Kidney (tissue), 14 donors: Measurements from ENCODE around the gene VAV2. TPM values are rescaled to one million over a fixed set of nuclear protein-coding genes. Genes with fewer than 3 reads are reported as not detected.

Source experiments
- DNase-seq, 5 donors: peaks; one replicate each; pipeline ENCODE4 v3.0.0-alpha.2; 2013 to 2020
- FAIRE-seq: peaks from 2 replicates; lab custom pipeline; 2012; peaks lifted over from hg19 to GRCh38; lab: Jason Lieb, UNC
- H3K27ac ChIP-seq, 2 donors: one replicate each; pipeline ENCODE4 v1.7.0; 2013; ENCODE audit warnings: low read depth in 2 of 2, low read length in 2 of 2, inconsistent platforms in 1 of 2
- H3K27me3 ChIP-seq: one replicate; pipeline ENCODE4 v1.7.1; 2013; ENCODE audit warnings: low read length, inconsistent platforms; ENCODE audit not compliant: control insufficient read depth, insufficient read depth
- H3K36me3 ChIP-seq, 3 donors: one replicate each; pipeline versions ENCODE4 v1.7.0 to v1.7.1; 2013; ENCODE audit warnings: low read length in 3 of 3, control low read depth in 1 of 3, inconsistent platforms in 1 of 3; ENCODE audit not compliant: insufficient read depth in 3 of 3, control insufficient read depth in 2 of 3
- H3K4me1 ChIP-seq, 3 donors: one replicate each; pipeline versions ENCODE4 v1.7.0 to v1.7.1; 2013; ENCODE audit warnings: low read length in 3 of 3, inconsistent platforms in 1 of 3, low read depth in 1 of 3; ENCODE audit not compliant: control insufficient read depth in 2 of 3, insufficient read depth in 2 of 3
- H3K4me3 ChIP-seq, 3 donors: one replicate each; pipeline versions ENCODE4 v1.7.0 to v1.8.1; 2013; ENCODE audit warnings: low read length in 3 of 3, control low read depth in 1 of 3, inconsistent platforms in 1 of 3
- H3K9ac ChIP-seq, 3 donors: one replicate each; pipeline versions ENCODE4 v1.7.0 to v1.7.1; 2013; ENCODE audit warnings: low read length in 3 of 3, control low read depth in 1 of 3, inconsistent platforms in 1 of 3
- H3K9me3 ChIP-seq, 3 donors: one replicate each; pipeline versions ENCODE4 v1.7.0 to v1.7.1; 2013; ENCODE audit warnings: low read length in 3 of 3, control low read depth in 1 of 3, inconsistent platforms in 1 of 3; ENCODE audit not compliant: control insufficient read depth in 2 of 3, insufficient read depth in 1 of 3
- intact Hi-C: fragments of 100-400 bp; cut with DNase I; formaldehyde crosslinking; loops from one replicate; pipeline ENCODE4 v1.11.1; 2022
- polyA plus RNA-seq: library from polyadenylated mRNA; stranded (reverse); fragments of 350-450 nt; fragmentation: Illumina TruSeq; extraction: RNeasy Lipid Tissue Mini Kit (QIAGEN cat#74804); gene quantifications from one replicate; pipeline ENCODE4 v1.2.3, GENCODE V29; 2014; ENCODE audit warnings: low read depth, low replicate concordance; ENCODE audit not compliant: insufficient read depth
- total RNA-seq: library from RNA; stranded (reverse); fragmentation: NEBNext Ultra II Directional; extraction: Animal tissue kit (Norgen Biotek cat#: 25700); gene quantifications from one replicate; pipeline ENCODE4 v1.2.1, GENCODE V29; 2021
- TF ChIP-seq, protein P1 (sequence below): IDR thresholded peaks from 3 replicates; pipeline ENCODE4 v1.5.1; 2012; ENCODE audit warnings: mild to moderate bottlenecking, moderate library complexity, borderline replicate concordance; ENCODE audit not compliant: insufficient read depth; ENCODE audit errors: extremely low read depth
- donor health status: control.
- donor health status: control.
- donor health status: control.
- donor health status: control.
- donor health status: control.
- donor health status: DM: yes; HTN: yes; CAD: no.
- donor health status: Normal renal cell carcinoma (clear cell type).

The VAV2 gene
- total and polyA plus RNA-seq, 2 donors from 2014 or later: 22.3 to 47.1 TPM

DNA sequence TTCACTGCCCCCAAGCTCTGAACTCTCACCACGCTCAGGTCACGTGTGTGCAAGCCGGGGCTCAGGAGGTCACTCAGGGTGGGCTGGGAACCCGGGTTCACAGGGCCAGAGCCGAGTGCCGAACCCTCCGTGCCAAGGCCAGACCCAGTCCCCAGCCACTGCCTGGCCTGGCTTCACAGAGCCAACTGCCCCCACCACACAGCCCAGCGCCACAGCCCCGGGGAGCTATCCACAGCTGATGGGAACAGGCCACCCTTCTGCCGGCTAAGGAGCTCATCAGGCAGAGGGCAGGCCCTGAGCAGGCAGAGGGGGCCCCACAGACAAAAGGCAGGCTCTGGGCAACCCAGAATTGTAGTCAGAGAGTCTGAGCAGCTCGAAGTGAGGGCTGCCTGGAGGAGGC, 117.0 kb downstream of the VAV2 start:
- no peaks in the 10 kb centered on the region for H3K27me3 ChIP-seq
- FAIRE-seq (no peak), DNase-seq (no peak)
- no peak overlapping the region for H3K27ac ChIP-seq
- no peak overlapping the region for H3K9ac ChIP-seq
- TF ChIP-seq, protein P1, sequence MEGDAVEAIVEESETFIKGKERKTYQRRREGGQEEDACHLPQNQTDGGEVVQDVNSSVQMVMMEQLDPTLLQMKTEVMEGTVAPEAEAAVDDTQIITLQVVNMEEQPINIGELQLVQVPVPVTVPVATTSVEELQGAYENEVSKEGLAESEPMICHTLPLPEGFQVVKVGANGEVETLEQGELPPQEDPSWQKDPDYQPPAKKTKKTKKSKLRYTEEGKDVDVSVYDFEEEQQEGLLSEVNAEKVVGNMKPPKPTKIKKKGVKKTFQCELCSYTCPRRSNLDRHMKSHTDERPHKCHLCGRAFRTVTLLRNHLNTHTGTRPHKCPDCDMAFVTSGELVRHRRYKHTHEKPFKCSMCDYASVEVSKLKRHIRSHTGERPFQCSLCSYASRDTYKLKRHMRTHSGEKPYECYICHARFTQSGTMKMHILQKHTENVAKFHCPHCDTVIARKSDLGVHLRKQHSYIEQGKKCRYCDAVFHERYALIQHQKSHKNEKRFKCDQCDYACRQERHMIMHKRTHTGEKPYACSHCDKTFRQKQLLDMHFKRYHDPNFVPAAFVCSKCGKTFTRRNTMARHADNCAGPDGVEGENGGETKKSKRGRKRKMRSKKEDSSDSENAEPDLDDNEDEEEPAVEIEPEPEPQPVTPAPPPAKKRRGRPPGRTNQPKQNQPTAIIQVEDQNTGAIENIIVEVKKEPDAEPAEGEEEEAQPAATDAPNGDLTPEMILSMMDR: no peak
- no peaks in the 10 kb centered on the region for H3K36me3 ChIP-seq
- intact Hi-C loops: no loop called here
- H3K9me3 ChIP-seq: no peaks in the 10 kb centered on the region
- H3K4me1 ChIP-seq: peaks cover 0 to 13% (median 0%) of the 10 kb centered on the region in 3 donors
- no peak overlapping the region for H3K4me3 ChIP-seq

DNA sequence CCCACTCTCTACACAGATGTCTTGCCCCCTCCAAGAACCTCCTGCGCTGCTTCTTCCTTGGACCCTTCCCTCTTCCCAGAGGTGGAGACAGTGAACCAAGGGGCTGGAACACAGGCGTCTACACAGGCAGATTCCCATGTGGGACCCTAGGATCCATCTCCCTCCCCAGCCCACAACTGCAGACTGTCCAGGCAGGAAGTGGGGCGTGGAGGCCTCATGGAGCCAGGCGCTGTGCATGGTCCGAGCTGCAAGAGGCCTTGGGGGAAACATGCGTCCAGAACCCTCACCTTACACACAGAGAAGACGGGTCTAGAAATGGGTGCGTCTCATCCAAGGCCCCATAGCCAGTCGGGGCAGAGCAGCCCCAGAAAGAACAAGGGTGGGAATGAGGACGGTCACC, 117.5 kb downstream of the VAV2 start:
- DNase-seq (no peak), FAIRE-seq (no peak)

DNA sequence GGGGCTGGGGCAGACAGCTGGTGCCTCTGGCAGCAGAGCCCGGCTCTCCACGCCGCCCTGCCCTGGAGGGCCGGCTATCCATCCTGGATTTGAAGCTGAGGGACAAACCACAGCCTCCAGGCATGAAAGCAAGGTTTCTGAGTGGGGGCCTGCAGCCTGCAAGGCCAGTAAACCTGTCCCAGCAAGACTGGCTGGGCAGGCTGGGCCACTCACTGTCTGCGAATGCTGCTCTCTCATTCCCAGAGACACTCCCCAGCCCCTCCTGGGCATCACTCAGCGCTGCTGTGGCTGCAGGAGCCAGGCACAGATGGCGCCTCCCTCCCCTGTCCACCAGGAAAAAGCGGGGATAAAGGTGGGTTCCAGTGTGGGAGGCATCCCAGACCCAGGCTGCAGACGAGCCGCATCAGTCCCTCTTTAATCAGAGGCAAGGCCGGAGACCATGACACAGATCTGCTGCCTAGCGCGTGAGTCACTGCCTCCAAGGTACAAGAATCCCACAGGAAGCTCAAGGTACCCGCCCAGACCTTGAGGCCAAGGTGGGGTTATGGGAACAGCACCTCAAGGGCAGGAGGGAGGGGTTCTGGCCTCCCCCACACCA, 118.0 kb downstream of the VAV2 start:
- intact Hi-C loops: no loop called here
- TF ChIP-seq, protein P1: no peak
- peaks cover 0 to 9% (median 0%) of the 10 kb centered on the region in 3 donors for H3K4me1 ChIP-seq
- no peaks in the 10 kb centered on the region for H3K9me3 ChIP-seq
- H3K9ac ChIP-seq: no peak overlapping the region
- DNase-seq (no peak), FAIRE-seq (no peak)
- no peak overlapping the region for H3K27ac ChIP-seq
- no peak overlapping the region for H3K4me3 ChIP-seq
- H3K36me3 ChIP-seq: no peaks in the 10 kb centered on the region
- H3K27me3 ChIP-seq: no peaks in the 10 kb centered on the region

More for the DNA sequence above, 117.5 kb downstream of the VAV2 start:
- H3K27ac ChIP-seq: no peak overlapping the region
- no peaks in the 10 kb centered on the region for H3K27me3 ChIP-seq
- H3K4me3 ChIP-seq: no peak overlapping the region
- H3K36me3 ChIP-seq: no peaks in the 10 kb centered on the region
- H3K9me3 ChIP-seq: no peaks in the 10 kb centered on the region
- TF ChIP-seq, protein P1: no peak
- peaks cover 0 to 11% (median 0%) of the 10 kb centered on the region in 3 donors for H3K4me1 ChIP-seq
- intact Hi-C loops: no loop called here
- no peak overlapping the region for H3K9ac ChIP-seq
